IPS-11a (cell line): Measurements from ENCODE around the gene KLK1.
"Not testable (repeated sequence)": the region's sequence is repeated elsewhere in the genome, so short reads cannot be mapped to it uniquely, and the experiment has no call there.

Source experiments
- H3K4me3 ChIP-seq: one replicate; pipeline ENCODE4 v1.5.1; 2013; ENCODE audit warnings: low read depth, low read length, control low read depth

KLK1 gene

GRCh38 chr19:50817941-50818858, 5.4 kb downstream of the KLK1 start:
- H3K4me3 ChIP-seq = peak overlapping the region; percentile 72

- H3K4me3 ChIP-seq = no peak overlapping the region
Observed at GRCh38 chr19:50815439-50815838, 8.1 kb downstream of the KLK1 start.

- H3K4me3 ChIP-seq = no peak overlapping the region
Observed at GRCh38 chr19:50814883-50815282, 8.7 kb downstream of the KLK1 start.

GRCh38 chr19:50812474-50812873, 11.1 kb downstream of the KLK1 start:
- no peak overlapping the region for H3K4me3 ChIP-seq

GRCh38 chr19:50811622-50812238, 11.9 kb downstream of the KLK1 start:
- H3K4me3 ChIP-seq = not testable (repeated sequence)

DNA sequence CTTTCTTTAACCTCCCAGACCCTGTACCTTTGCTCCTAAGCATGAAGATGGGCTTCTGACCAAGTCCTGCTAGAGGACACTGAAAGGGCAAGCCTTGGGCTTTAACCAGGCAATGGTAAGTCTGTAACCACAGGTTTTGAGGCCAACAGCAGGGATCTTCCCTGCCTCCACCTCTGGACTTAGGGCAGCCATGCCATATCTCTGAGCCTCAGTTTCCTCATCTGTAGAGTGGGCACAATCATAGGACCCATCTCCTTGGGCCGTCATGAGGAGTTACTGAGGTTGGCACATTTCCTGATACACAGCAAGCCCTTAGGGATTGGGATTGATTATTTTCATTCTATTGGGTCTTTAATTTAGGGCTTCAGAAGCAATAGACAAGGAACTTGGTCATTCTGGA, 14.7 kb downstream of the KLK1 start:
- H3K4me3 ChIP-seq = no peak overlapping the region

DNA sequence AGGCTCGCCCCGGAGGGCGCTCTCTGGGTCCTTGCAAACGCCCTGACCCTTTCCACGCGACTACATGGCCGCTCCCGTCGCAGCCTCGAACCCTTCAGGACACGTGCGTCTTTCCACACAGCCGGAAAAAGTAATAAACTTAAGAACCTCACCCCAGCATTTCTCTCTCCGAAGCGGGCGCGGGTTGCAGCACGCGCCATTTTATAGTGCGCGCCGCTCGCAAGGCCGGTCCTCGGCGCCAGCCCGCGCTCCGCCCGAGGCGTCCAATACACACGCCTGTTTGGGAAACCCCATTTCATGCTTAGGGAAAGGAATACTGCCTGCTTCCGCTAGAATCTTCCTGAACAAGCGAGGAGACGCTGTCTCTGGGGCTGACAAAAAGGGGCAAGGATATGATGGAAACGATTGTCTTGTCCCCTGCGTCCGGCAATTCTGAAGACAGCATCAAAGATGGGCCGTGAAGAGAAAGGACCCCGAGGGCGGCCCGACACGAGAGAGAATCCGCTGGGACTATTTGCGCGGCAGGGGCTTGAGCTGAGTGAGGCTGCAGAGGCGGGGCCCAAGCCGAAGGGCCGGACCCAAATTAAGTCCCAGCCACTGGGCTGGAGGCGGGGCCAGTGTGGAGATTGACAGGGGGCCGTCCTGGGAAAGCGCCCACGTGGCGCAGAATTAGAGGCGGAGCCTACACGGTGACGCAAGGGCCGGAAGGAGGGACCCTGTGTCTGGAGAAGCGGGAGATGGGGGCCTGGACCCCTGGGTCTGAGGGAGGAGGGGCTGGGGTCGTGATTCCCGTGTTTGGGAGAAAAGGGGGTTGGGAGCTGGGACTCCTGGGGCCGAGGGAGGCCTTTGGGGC, 18.9 kb downstream of the KLK1 start:
- peak overlapping the region; percentile 99 for H3K4me3 ChIP-seq

- peak overlapping the region; percentile 99 for H3K4me3 ChIP-seq
Observed at GRCh38 chr19:50803633-50804419, 19.8 kb downstream of the KLK1 start.

GRCh38 chr19:50801107-50801506, 22.5 kb downstream of the KLK1 start:
- no peak overlapping the region for H3K4me3 ChIP-seq

- no peak overlapping the region for H3K4me3 ChIP-seq
Observed at GRCh38 chr19:50799547-50799851, 24.1 kb downstream of the KLK1 start.

DNA sequence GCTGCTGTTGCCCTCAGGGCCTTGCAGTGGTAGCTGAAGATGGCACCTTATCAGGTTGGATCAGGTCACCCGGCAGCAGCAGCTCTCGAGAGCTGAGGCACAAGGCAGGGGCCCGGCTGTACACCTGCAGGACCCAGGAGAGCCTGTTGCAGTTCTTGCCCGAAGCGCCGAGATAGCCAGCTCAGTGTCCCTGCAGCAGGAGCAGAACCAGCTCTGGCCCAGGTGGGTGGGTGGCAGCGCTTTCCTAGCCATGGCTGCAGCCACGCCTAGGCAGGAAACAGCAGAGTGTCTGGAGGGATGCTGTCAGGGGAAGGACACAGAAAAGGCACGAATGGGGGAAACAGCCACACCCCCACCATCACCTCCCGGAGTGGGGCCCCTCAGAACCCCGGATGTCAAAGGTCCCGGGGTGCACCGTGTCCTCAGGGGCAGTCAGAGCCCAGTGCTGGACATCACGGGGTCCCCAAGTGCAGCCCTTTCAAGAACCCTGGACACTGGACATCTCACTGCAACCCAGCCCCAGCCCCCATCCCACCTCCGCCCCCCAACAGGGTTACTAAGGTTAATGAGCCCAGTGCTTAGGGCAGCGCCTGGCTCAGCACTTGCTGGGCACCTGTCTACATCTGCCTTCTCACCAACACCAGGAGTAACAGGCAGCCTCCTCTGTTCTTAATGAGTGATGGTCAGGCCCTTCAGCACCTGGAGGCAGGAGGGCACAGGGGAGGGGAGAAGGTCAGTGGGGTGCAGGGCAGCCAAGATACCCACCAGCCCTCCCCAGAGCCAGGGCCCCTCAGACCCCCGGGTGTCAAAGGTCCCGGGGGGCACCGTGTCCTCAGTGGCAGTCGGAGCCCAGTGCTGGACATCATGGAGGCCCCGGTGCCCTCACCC, 24.7 kb downstream of the KLK1 start:
- H3K4me3 ChIP-seq = no peak overlapping the region

- H3K4me3 ChIP-seq = no peak overlapping the region
Observed at GRCh38 chr19:50797781-50798658, 25.6 kb downstream of the KLK1 start.

DNA sequence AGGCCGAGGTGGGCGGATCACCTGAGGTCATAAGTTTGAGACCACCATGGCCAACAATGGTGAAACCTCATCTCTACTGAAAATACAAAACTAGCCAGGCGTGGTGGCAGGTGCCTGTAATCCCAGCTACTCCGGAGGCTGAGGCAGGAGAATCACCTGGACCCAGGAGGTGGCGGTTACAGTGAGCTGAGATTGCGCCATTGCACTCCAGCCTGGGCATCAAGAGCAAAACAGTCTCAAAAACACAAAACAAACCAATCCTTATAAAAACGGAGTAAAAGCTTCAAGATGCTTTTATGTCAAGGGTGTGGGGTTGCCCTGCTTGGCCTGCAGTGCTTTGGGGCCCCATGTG, 26.2 kb downstream of the KLK1 start:
- H3K4me3 ChIP-seq = no peak overlapping the region

GRCh38 chr19:50796634-50797428, 26.8 kb downstream of the KLK1 start:
- no peak overlapping the region for H3K4me3 ChIP-seq

DNA sequence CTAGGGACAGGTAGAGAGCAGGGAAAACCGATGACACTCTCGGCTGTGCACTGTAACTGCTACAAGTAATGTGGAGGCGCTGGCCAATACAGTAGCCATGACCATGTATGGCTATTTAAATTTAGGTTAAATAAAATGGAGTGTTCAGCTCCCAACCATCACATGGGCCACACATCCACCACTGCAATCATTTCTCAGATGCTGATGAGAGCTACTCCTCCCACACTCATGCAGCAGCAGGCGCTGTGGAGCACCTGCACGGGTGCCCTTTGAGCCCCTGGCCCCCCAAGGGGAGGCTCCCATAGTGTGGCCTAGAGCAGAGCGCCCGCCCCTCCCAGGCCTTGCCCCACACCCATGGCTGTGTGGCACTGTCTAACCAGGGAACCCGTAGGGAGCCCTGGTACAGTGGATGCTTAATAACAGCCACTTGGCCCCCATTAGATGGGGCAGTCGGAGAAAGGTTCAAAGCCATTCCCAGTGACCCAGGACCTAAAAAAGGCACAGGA, 27.4 kb downstream of the KLK1 start:
- H3K4me3 ChIP-seq = no peak overlapping the region

- H3K4me3 ChIP-seq = no peak overlapping the region
Observed at GRCh38 chr19:50795664-50796073, 27.9 kb downstream of the KLK1 start.

DNA sequence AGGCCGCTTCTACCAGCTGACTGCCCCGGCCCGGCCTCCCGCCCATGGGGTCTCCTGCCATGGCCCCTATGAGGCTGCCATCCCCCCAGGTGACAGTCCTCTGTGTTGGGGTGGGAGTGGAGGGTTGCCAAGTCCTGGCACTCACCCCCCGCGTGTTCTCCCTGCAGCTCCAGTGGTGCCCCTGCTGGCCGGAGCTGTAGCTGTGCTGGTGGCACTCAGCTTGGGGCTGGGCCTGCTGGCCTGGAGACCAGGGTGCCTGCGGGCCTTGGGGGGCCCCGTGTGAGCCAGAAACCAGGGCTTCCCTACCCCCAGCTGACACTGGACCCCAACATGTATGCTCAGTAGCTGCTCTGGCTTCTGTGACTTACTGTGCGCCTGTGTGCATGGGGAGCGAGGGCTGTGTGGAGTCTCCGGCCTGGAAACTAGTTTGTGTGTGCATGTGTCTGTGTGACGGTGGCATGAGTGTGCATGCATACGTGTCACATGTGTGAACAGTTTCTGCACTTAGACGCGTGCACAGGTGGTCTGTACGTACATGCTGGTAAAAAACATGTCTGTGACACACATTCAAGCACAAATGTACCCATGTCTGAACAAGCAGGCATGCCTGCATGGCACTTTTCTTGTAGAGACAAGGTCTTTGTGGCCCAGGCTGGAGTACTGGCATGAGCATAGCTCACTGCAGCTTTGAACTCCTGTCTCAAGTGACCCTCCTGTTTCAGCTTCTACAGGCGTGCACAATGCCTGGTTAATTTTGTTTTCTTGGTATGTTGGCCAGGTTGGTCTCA, 28.5 kb downstream of the KLK1 start:
- no peak overlapping the region for H3K4me3 ChIP-seq
